Natural killer cell (primary cell): Measurements from ENCODE around the gene ARMH1. TPM values are rescaled to one million over a fixed set of nuclear protein-coding genes. Genes with fewer than 3 reads are reported as not detected.

Experiments
- ATAC-seq, 3 donors: fragments of 150-1000 bp in 2 of 3; fragments of 200-7000 bp in 1 of 3; cut with Tn5 transposase; 1 replicate in 1 of 3; 2 replicates in 2 of 3; pipeline ENCODE4 v1.10.0; 2021; ENCODE audit warnings: mild to moderate bottlenecking in 2 of 3, moderate library complexity in 2 of 3
- DNase-seq, 2 donors: peaks; one replicate each; pipeline versions ENCODE4 v3.0.0 to v3.0.0-alpha.2; 2013 to 2021; ENCODE audit warnings: mixed read lengths in 1 of 2
- H3K27ac ChIP-seq: one replicate; pipeline ENCODE4 v1.5.1; 2013; ENCODE audit warnings: mild to moderate bottlenecking, low read length
- H3K27me3 ChIP-seq: one replicate; pipeline ENCODE4 v1.6.1; 2013; ENCODE audit warnings: low read length; ENCODE audit not compliant: control insufficient read depth, insufficient read depth
- H3K36me3 ChIP-seq: one replicate; pipeline ENCODE4 v1.6.1; 2013; ENCODE audit warnings: low read length; ENCODE audit not compliant: control insufficient read depth, insufficient read depth
- H3K4me1 ChIP-seq: one replicate; pipeline ENCODE4 v1.6.1; 2013; ENCODE audit warnings: low read length; ENCODE audit not compliant: control insufficient read depth, insufficient read depth
- H3K4me3 ChIP-seq: one replicate; pipeline ENCODE4 v1.5.1; 2013; ENCODE audit warnings: low read length
- H3K9me3 ChIP-seq: one replicate; pipeline ENCODE4 v1.6.1; 2013; ENCODE audit warnings: low read length; ENCODE audit not compliant: control insufficient read depth, insufficient read depth
- H3K27ac Mint-ChIP-seq, 2 donors: one replicate each; pipeline ENCODE4 v1.8.0; 2022; ENCODE audit warnings: mild to moderate bottlenecking in 2 of 2, mixed read lengths in 2 of 2, moderate library complexity in 1 of 2
- H3K27me3 Mint-ChIP-seq, 2 donors: one replicate each; pipeline ENCODE4 v1.8.0; 2022; ENCODE audit warnings: low read depth in 2 of 2, mixed read lengths in 2 of 2
- H3K36me3 Mint-ChIP-seq: one replicate; pipeline ENCODE4 v1.8.0; 2022; ENCODE audit warnings: mixed read lengths
- H3K4me1 Mint-ChIP-seq, 2 donors: one replicate each; pipeline ENCODE4 v1.8.0; 2022; ENCODE audit warnings: mixed read lengths in 2 of 2
- H3K4me3 Mint-ChIP-seq: one replicate; pipeline ENCODE4 v1.8.0; 2022; ENCODE audit warnings: mild to moderate bottlenecking, moderate library complexity, mixed read lengths
- H3K9me3 Mint-ChIP-seq, 2 donors: one replicate each; pipeline ENCODE4 v1.8.0; 2022; ENCODE audit warnings: mixed read lengths in 2 of 2
- CTCF ChIP-seq: fragments of 200-600 bp; IDR thresholded peaks from one replicate; pipeline ENCODE4 v1.8.0; 2022; ENCODE audit warnings: antibody characterized with exemption
- WGBS: methylation state at CpG from one replicate; pipeline ENCODE4 v1.1.7; 2013; ENCODE audit warnings: missing lambda C conversion rate; ENCODE audit not compliant: insufficient coverage; 5-methylcytosine and 5-hydroxymethylcytosine counted together
- intact Hi-C: fragments of 100-400 bp; cut with micrococcal nuclease; formaldehyde crosslinking; loops from one replicate; pipeline ENCODE4 v1.14.2; 2022
- total RNA-seq, 4 donors: library from RNA; stranded (reverse); fragments of 120-200 nt in 1 of 4; gene quantifications; one replicate each; pipeline versions ENCODE4 v1.2.3 to v1.2.4, GENCODE V29; 2013 to 2022

ARMH1 gene
- total RNA-seq, 3 donors from 2014 or later (not counting 1 experiment from before 2014, with no cell fraction given), result 1.5 to 25.5 (median 5.0) TPM

- no peaks in the 10 kb centered on the region for H3K9me3 ChIP-seq
Measured at GRCh38 chr1:44645476-44646244, 28.9 kb upstream of the ARMH1 start.

GRCh38 chr1:44646261-44647110 is 28.0 kb upstream of the ARMH1 start:
- ATAC-seq (no peak), DNase-seq (no peak)
- peaks cover 0 to 26% of the 10 kb centered on the region in 2 donors for H3K4me1 Mint-ChIP-seq
- TF ChIP-seq CTCF, result no peak
- intact Hi-C loops, result no loop called here
- WGBS, result 97% methylated on average over 22 of the region's 28 CpGs
- no peak overlapping the region for H3K4me3 Mint-ChIP-seq
- Histone ChIP-seq H3K36me3 (peaks cover 94% of the 10 kb centered on the region), H3K27me3 (no peaks in the 10 kb centered on the region), H3K4me3 (no peak overlapping the region), H3K9me3 (no peaks in the 10 kb centered on the region), H3K27ac (no peak overlapping the region), H3K4me1 (no peaks in the 10 kb centered on the region)
- H3K36me3 Mint-ChIP-seq, result peaks cover 14% of the 10 kb centered on the region
- no peaks in the 10 kb centered on the region for H3K9me3 Mint-ChIP-seq
- H3K27me3 Mint-ChIP-seq, result no peaks in the 10 kb centered on the region
- peak overlapping the region; percentile 53 to 59 for H3K27ac Mint-ChIP-seq

More at GRCh38 chr1:44645476-44646244, 28.9 kb upstream of the ARMH1 start:
- Mint-ChIP-seq H3K4me1 (peaks cover 0 to 24% of the 10 kb centered on the region in 2 donors), H3K36me3 (peaks cover 14% of the 10 kb centered on the region), H3K4me3 (no peak overlapping the region), H3K9me3 (no peaks in the 10 kb centered on the region), H3K27me3 (no peaks in the 10 kb centered on the region), H3K27ac (no peak overlapping the region)
- intact Hi-C loops, result no loop called here
- no peak for TF ChIP-seq CTCF
- H3K27ac ChIP-seq, result no peak overlapping the region
- peaks cover 95% of the 10 kb centered on the region for H3K36me3 ChIP-seq
- ATAC-seq, result no peak
- 97% methylated on average over 18 of the region's 18 CpGs for WGBS
- no peak overlapping the region for H3K4me3 ChIP-seq
- no peaks in the 10 kb centered on the region for H3K27me3 ChIP-seq
- H3K4me1 ChIP-seq, result no peaks in the 10 kb centered on the region
- DNase-seq, result no peak

DNA sequence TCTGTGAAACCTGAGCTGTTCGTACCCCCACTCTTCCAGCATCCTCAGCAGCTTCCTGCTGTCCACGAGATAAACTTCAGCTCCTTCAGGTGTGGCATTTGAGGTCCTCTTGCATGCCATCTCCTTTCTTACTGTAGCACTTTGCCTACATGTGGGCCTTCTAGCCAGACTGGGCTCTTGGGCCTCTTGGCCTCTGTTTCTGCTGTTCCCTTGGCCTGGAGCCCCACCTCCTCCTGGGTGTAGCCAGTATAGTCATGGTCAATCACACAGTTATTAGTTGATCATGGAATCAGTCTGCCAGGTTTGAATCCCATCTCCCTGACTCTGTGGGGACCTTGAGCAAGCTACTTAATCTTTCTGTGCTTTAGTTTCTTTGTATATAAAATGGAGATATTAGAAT is 26.6 kb upstream of the ARMH1 start:
- ATAC-seq, result no peak
- H3K27ac ChIP-seq, result no peak overlapping the region
- peaks cover 2% of the 10 kb centered on the region for H3K4me1 ChIP-seq
- Mint-ChIP-seq H3K36me3 (peaks cover 7% of the 10 kb centered on the region), H3K9me3 (no peaks in the 10 kb centered on the region), H3K27ac (no peak overlapping the region), H3K27me3 (no peaks in the 10 kb centered on the region), H3K4me3 (no peak overlapping the region), H3K4me1 (peaks cover 0 to 15% of the 10 kb centered on the region in 2 donors)
- H3K27me3 ChIP-seq, result no peaks in the 10 kb centered on the region
- H3K36me3 ChIP-seq, result peaks cover 81% of the 10 kb centered on the region
- intact Hi-C loops, result no loop called here
- H3K9me3 ChIP-seq, result no peaks in the 10 kb centered on the region
- TF ChIP-seq CTCF, result no peak
- DNase-seq, result no peak
- 92% methylated on average over 2 of the region's 2 CpGs for WGBS
- H3K4me3 ChIP-seq, result no peak overlapping the region
